ENCODE measurements around the gene NOTO. TPM values are rescaled to one million over a fixed set of nuclear protein-coding genes. Genes with fewer than 3 reads are reported as not detected.

NOTO gene
- total RNA-seq, 1 experiment from 2014 or later: 0.66 TPM

DNA sequence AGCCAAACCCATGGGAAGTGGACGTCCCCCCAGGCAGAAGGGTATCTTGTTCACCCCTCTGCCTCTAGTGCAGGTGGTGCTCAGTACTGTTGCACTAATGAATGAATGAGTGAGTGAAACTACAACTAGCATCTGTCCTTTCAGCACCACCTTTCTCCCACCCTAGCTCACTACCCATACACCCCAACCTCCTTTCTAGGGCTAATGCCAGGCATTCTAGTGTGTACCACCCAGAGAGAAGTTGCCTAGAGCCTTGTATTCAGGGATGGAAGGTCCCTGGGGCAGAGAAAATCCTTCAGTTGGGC is 54.2 kb downstream of the NOTO start:
- H3K9ac ChIP-seq (ENCODE audit: extremely low read depth, insufficient read length, low read length): no peak overlapping the region
- H3K14ac ChIP-seq (ENCODE audit: insufficient read depth, low read length): no peak overlapping the region
- no peaks in the 10 kb centered on the region for H3K79me2 ChIP-seq (ENCODE audit: insufficient read depth, low read length)
- Mint-ChIP-seq H3K4me1 (peaks cover 17 to 18% of the 10 kb centered on the region in 2 experiments), H3K4me3 (no peak overlapping the region), H3K27me3 (ENCODE audit: low read depth) (no peaks in the 10 kb centered on the region), H3K27ac (peak overlapping the region in 2 of 3 experiments; percentile 34 to 50; a peak in 2 of 7 replicates), H3K9me3 (no peaks in the 10 kb centered on the region; a peak in 1 of 5 replicates), H3K36me3 (ENCODE audit: insufficient read depth in 1 of 3, low read depth in 3 of 3) (peaks cover 21 to 53% (median 28%) of the 10 kb centered on the region in 3 experiments; a peak in 6 of 7 replicates)
- no peak overlapping the region for H3K27ac ChIP-seq (ENCODE audit: insufficient read length, low read depth, low read length)
- no peaks in the 10 kb centered on the region for H3K23me2 ChIP-seq (ENCODE audit: insufficient read length, low read depth, low read length, poor library complexity, severe bottlenecking)
- no peaks in the 10 kb centered on the region for H3K4me1 ChIP-seq (ENCODE audit: insufficient read depth, low read length)
- H3T11ph ChIP-seq (ENCODE audit: low read length): no peak overlapping the region
- no peak overlapping the region for H2AK5ac ChIP-seq (ENCODE audit: insufficient read length, low read length)
- H2BK15ac ChIP-seq (ENCODE audit: low read depth, low read length): no peak overlapping the region
- H2BK5ac ChIP-seq (ENCODE audit: insufficient read length, low read length): no peak overlapping the region
- DNase-seq: no peak
- no peaks in the 10 kb centered on the region for H3K79me1 ChIP-seq (ENCODE audit: insufficient read depth, low read depth, low read length, poor library complexity, severe bottlenecking)
- H4K20me1 ChIP-seq (ENCODE audit: control insufficient read depth, insufficient read depth, insufficient read length): no peaks in the 10 kb centered on the region
- no peak overlapping the region for H3K4me2 ChIP-seq (ENCODE audit: insufficient read depth, insufficient read length, low read length)
- H3K9me3 ChIP-seq (ENCODE audit: control insufficient read depth, low read depth, low read length): no peaks in the 10 kb centered on the region
- H4K91ac ChIP-seq (ENCODE audit: insufficient read length, low read depth, low read length): no peak overlapping the region
- no peak overlapping the region for H4K8ac ChIP-seq (replicated peaks; ENCODE audit: insufficient read length, low read depth, low read length)
- no peak overlapping the region for H2AFZ ChIP-seq (ENCODE audit: low read length)
- no peak overlapping the region for H3K56ac ChIP-seq (ENCODE audit: insufficient read length, low read depth, low read length)
- TF ChIP-seq, protein P1, sequence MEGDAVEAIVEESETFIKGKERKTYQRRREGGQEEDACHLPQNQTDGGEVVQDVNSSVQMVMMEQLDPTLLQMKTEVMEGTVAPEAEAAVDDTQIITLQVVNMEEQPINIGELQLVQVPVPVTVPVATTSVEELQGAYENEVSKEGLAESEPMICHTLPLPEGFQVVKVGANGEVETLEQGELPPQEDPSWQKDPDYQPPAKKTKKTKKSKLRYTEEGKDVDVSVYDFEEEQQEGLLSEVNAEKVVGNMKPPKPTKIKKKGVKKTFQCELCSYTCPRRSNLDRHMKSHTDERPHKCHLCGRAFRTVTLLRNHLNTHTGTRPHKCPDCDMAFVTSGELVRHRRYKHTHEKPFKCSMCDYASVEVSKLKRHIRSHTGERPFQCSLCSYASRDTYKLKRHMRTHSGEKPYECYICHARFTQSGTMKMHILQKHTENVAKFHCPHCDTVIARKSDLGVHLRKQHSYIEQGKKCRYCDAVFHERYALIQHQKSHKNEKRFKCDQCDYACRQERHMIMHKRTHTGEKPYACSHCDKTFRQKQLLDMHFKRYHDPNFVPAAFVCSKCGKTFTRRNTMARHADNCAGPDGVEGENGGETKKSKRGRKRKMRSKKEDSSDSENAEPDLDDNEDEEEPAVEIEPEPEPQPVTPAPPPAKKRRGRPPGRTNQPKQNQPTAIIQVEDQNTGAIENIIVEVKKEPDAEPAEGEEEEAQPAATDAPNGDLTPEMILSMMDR (conservative IDR thresholded peaks at IDR 0.05): no peak
- no peak overlapping the region for H2BK12ac ChIP-seq (ENCODE audit: insufficient read length, low read depth, low read length)
- H3K18ac ChIP-seq (ENCODE audit: insufficient read length, low read depth, low read length): no peak overlapping the region
- no peak overlapping the region for H3K23ac ChIP-seq (ENCODE audit: insufficient read length, low read depth, low read length)
- no peak overlapping the region for H2BK120ac ChIP-seq (ENCODE audit: low read depth, low read length, poor library complexity, severe bottlenecking)
- H4K5ac ChIP-seq (ENCODE audit: insufficient read length, low read depth, low read length): no peak overlapping the region
- no peaks in the 10 kb centered on the region for H3K27me3 ChIP-seq (ENCODE audit: insufficient read depth, low read length)
- no CpG with 5 or more reads among the region's 1 CpG for WGBS (ENCODE audit: extremely low coverage, insufficient read length, low lambda C conversion rate)
- H2BK20ac ChIP-seq (ENCODE audit: low read depth, low read length, poor library complexity, severe bottlenecking): no peak overlapping the region
- H3K4ac ChIP-seq (ENCODE audit: low read depth, low read length): no peak overlapping the region

All from H9 (cell line).